OCI-LY1 (cell line): ENCODE results near the gene GHRH.

Experiments
- H2AFZ ChIP-seq: fragments of 200-600 bp; sonication (generic), shearing (Covaris generic); 2 replicates; pipeline ENCODE4 v1.6.0; 2014; ENCODE audit warnings: antibody characterized with exemption, mild to moderate bottlenecking, low read length
- H3F3A ChIP-seq: fragments of 200-600 bp; sonication (generic), shearing (Covaris generic); 2 replicates; pipeline ENCODE4 v1.6.0; 2014; ENCODE audit warnings: mild to moderate bottlenecking, antibody characterized with exemption, low read length, moderate library complexity; ENCODE audit not compliant: insufficient read depth
- H3K27ac ChIP-seq: fragments of 200-600 bp; sonication (generic); 2 replicates; pipeline ENCODE4 v1.5.1; 2014; ENCODE audit warnings: low read length, mixed run types, mild to moderate bottlenecking, low read depth; ENCODE audit not compliant: poor library complexity, severe bottlenecking
- H3K27me3 ChIP-seq: fragments of 200-600 bp; sonication (generic); 2 replicates; pipeline ENCODE4 v1.6.0; 2014; ENCODE audit warnings: antibody characterized with exemption, mild to moderate bottlenecking, low read length, moderate library complexity; ENCODE audit not compliant: insufficient read depth
- H3K36me3 ChIP-seq: fragments of 200-600 bp; sonication (generic); 2 replicates; pipeline ENCODE4 v1.6.1; 2014; ENCODE audit warnings: mild to moderate bottlenecking, antibody characterized with exemption, low read length, moderate library complexity, mixed read lengths; ENCODE audit not compliant: insufficient read depth
- H3K4me1 ChIP-seq: fragments of 200-600 bp; sonication (generic); 2 replicates; pipeline ENCODE4 v1.5.1; 2014; ENCODE audit warnings: mild to moderate bottlenecking, low read length, moderate library complexity; ENCODE audit not compliant: insufficient read depth, severe bottlenecking
- H3K4me2 ChIP-seq: fragments of 200-600 bp; sonication (generic), shearing (Covaris generic); 2 replicates; pipeline ENCODE4 v1.6.1; 2014; ENCODE audit warnings: low read length
- H3K4me3 ChIP-seq: fragments of 200-600 bp; sonication (generic); 2 replicates; pipeline ENCODE4 v1.5.1; 2014; ENCODE audit warnings: low read length, low read depth, mild to moderate bottlenecking, mixed read lengths; ENCODE audit not compliant: poor library complexity, severe bottlenecking
- H3K79me2 ChIP-seq: fragments of 200-600 bp; shearing (Covaris generic); 2 replicates; pipeline ENCODE4 v1.6.1; 2016; ENCODE audit warnings: mixed run types, low read length, mixed read lengths; ENCODE audit not compliant: insufficient read depth
- H3K9ac ChIP-seq: fragments of 200-600 bp; sonication (generic), shearing (Covaris generic); 2 replicates; pipeline ENCODE4 v1.6.1; 2014; ENCODE audit warnings: mild to moderate bottlenecking, low read length, mixed read lengths
- H3K9me2 ChIP-seq: fragments of 200-600 bp; sonication (generic), shearing (Covaris generic); 2 replicates; pipeline ENCODE4 v1.6.1; 2014; ENCODE audit warnings: low read depth, mild to moderate bottlenecking, low read length, mixed read lengths
- H3K9me3 ChIP-seq: fragments of 200-600 bp; shearing (Covaris generic); 2 replicates; pipeline ENCODE4 v1.6.1; 2014; ENCODE audit warnings: low read length, mixed read lengths
- H4K20me1 ChIP-seq: fragments of 200-600 bp; sonication (generic), shearing (Covaris generic); 2 replicates; pipeline ENCODE4 v1.6.0; 2016; ENCODE audit warnings: mild to moderate bottlenecking, low read length; ENCODE audit not compliant: insufficient read depth
- EZH2 ChIP-seq: fragments of 200-600 bp; sonication (generic), shearing (Covaris generic); IDR thresholded peaks from 2 replicates; pipeline ENCODE4 v1.8.0; 2017; ENCODE audit warnings: borderline replicate concordance, mixed run types, mild to moderate bottlenecking, antibody characterized with exemption, low read length, moderate library complexity, mixed read lengths
- TF ChIP-seq, protein P1 (sequence below): fragments of 200-600 bp; sonication (generic), shearing (Covaris generic); IDR thresholded peaks from 2 replicates; pipeline ENCODE4 v1.5.1; 2017; ENCODE audit warnings: mild to moderate bottlenecking, antibody characterized with exemption, low read length, moderate library complexity, mixed read lengths

GHRH gene

DNA sequence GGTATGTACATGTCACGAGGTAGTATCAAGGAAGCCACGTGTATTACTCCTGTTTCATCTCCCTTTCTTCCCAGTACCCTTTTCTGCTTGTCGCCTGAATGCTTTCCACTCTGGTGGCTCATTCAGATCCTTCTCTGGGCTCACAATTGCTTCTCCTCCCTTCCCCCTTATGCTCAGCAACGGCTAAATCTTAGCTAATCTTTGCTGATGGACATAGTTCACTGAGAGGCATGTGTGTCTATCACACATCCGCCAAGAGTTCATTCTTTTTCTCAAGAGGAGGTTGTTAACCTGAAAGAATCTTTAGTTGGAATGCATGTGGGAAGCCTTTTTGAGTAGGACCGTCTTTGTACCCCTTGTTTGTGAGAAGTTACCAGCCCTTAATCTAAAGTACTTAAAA, 56.5 kb downstream of the GHRH start:
- Histone ChIP-seq H3K9ac (no peak overlapping the region), H2AFZ (no peak overlapping the region), H3K27me3 (no peaks in the 10 kb centered on the region), H3K4me3 (no peak overlapping the region), H3K36me3 (peaks cover 96% of the 10 kb centered on the region), H3F3A (no peaks in the 10 kb centered on the region), H3K4me1 (no peaks in the 10 kb centered on the region), H4K20me1 (no peaks in the 10 kb centered on the region), H3K9me3 (no peaks in the 10 kb centered on the region), H3K4me2 (no peak overlapping the region), H3K79me2 (no peaks in the 10 kb centered on the region), H3K9me2 (no peaks in the 10 kb centered on the region), H3K27ac (no peak overlapping the region)
- no peak for TF ChIP-seq EZH2
- TF ChIP-seq, protein P1, sequence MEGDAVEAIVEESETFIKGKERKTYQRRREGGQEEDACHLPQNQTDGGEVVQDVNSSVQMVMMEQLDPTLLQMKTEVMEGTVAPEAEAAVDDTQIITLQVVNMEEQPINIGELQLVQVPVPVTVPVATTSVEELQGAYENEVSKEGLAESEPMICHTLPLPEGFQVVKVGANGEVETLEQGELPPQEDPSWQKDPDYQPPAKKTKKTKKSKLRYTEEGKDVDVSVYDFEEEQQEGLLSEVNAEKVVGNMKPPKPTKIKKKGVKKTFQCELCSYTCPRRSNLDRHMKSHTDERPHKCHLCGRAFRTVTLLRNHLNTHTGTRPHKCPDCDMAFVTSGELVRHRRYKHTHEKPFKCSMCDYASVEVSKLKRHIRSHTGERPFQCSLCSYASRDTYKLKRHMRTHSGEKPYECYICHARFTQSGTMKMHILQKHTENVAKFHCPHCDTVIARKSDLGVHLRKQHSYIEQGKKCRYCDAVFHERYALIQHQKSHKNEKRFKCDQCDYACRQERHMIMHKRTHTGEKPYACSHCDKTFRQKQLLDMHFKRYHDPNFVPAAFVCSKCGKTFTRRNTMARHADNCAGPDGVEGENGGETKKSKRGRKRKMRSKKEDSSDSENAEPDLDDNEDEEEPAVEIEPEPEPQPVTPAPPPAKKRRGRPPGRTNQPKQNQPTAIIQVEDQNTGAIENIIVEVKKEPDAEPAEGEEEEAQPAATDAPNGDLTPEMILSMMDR: no peak

GRCh38 chr20:37204056-37204455, 57.6 kb downstream of the GHRH start:
- TF ChIP-seq, protein P1: no peak
- no peak for TF ChIP-seq EZH2
- Histone ChIP-seq H3K4me1 (no peaks in the 10 kb centered on the region), H3K27me3 (no peaks in the 10 kb centered on the region), H3K9ac (no peak overlapping the region), H3F3A (no peaks in the 10 kb centered on the region), H3K4me2 (no peak overlapping the region), H4K20me1 (no peaks in the 10 kb centered on the region), H2AFZ (no peak overlapping the region), H3K27ac (no peak overlapping the region), H3K79me2 (no peaks in the 10 kb centered on the region), H3K9me2 (no peaks in the 10 kb centered on the region), H3K9me3 (no peaks in the 10 kb centered on the region), H3K4me3 (no peak overlapping the region), H3K36me3 (peaks cover 94% of the 10 kb centered on the region)

GRCh38 chr20:37202267-37202943, 59.2 kb downstream of the GHRH start:
- Histone ChIP-seq H3K4me2 (no peak overlapping the region), H3K27ac (no peak overlapping the region), H4K20me1 (0 out of 2 replicates have a peak, but pooled peaks cover 3% of the 10 kb centered on the region)

More at GRCh38 chr20:37202267-37202943, 59.2 kb downstream of the GHRH start:
- Histone ChIP-seq H2AFZ (no peak overlapping the region), H3K4me1 (no peaks in the 10 kb centered on the region), H3F3A (no peaks in the 10 kb centered on the region), H3K9me3 (no peaks in the 10 kb centered on the region), H3K4me3 (no peak overlapping the region), H3K79me2 (peaks cover 2% of the 10 kb centered on the region), H3K27me3 (no peaks in the 10 kb centered on the region), H3K9me2 (no peaks in the 10 kb centered on the region), H3K9ac (no peak overlapping the region), H3K36me3 (peaks cover 95% of the 10 kb centered on the region)
- no peak for TF ChIP-seq EZH2
- TF ChIP-seq, protein P1: peak; percentile 67
